ENCODE results near the gene TEDC2. TPM values are rescaled to one million over a fixed set of nuclear protein-coding genes. Genes with fewer than 3 reads are reported as not detected.

The TEDC2 gene
- total RNA-seq, 1 experiment from 2014 or later, result 45.4 TPM

- Histone ChIP-seq H2BK120ac (ENCODE audit: low read depth, low read length, poor library complexity, severe bottlenecking) (no peak overlapping the region), H3K14ac (ENCODE audit: insufficient read depth, low read length) (no peak overlapping the region), H3K56ac (ENCODE audit: insufficient read length, low read depth, low read length) (no peak overlapping the region), H3K4me1 (ENCODE audit: insufficient read depth, low read length) (no peaks in the 10 kb centered on the region), H2AK5ac (ENCODE audit: insufficient read length, low read length) (no peak overlapping the region), H4K5ac (ENCODE audit: insufficient read length, low read depth, low read length) (no peak overlapping the region), H2AFZ (ENCODE audit: low read length) (no peak overlapping the region), H2BK5ac (ENCODE audit: insufficient read length, low read length) (no peak overlapping the region), H2BK15ac (ENCODE audit: low read depth, low read length) (no peak overlapping the region), H3K79me2 (ENCODE audit: insufficient read depth, low read length) (peaks cover 3% of the 10 kb centered on the region), H3K23me2 (ENCODE audit: insufficient read length, low read depth, low read length, poor library complexity, severe bottlenecking) (peaks cover 15% of the 10 kb centered on the region), H3K23ac (ENCODE audit: insufficient read length, low read depth, low read length) (no peak overlapping the region), H3K79me1 (ENCODE audit: insufficient read depth, low read depth, low read length, poor library complexity, severe bottlenecking) (peaks cover 9% of the 10 kb centered on the region), H3T11ph (ENCODE audit: low read length) (no peak overlapping the region), H3K18ac (ENCODE audit: insufficient read length, low read depth, low read length) (no peak overlapping the region), H3K27me3 (ENCODE audit: insufficient read depth, low read length) (no peaks in the 10 kb centered on the region; the same call in 1 of the 2 replicates), H3K4me2 (ENCODE audit: insufficient read depth, insufficient read length, low read length) (peak overlapping the region; percentile 84), H4K91ac (ENCODE audit: insufficient read length, low read depth, low read length) (no peak overlapping the region), H2BK20ac (ENCODE audit: low read depth, low read length, poor library complexity, severe bottlenecking) (no peak overlapping the region), H3K4ac (ENCODE audit: low read depth, low read length) (no peak overlapping the region), H3K9ac (ENCODE audit: extremely low read depth, insufficient read length, low read length) (peak overlapping the region; percentile 20), H4K8ac (replicated peaks; ENCODE audit: insufficient read length, low read depth, low read length) (no peak overlapping the region), H3K9me3 (ENCODE audit: control insufficient read depth, low read depth, low read length) (no peaks in the 10 kb centered on the region), H4K20me1 (ENCODE audit: control insufficient read depth, insufficient read depth, insufficient read length) (no peaks in the 10 kb centered on the region), H2BK12ac (ENCODE audit: insufficient read length, low read depth, low read length) (no peak overlapping the region), H3K27ac (ENCODE audit: insufficient read length, low read depth, low read length) (no peak overlapping the region)
- Mint-ChIP-seq H3K36me3 (ENCODE audit: insufficient read depth in 1 of 3, low read depth in 3 of 3) (peaks cover 27 to 39% (median 39%) of the 10 kb centered on the region in 3 experiments; a peak in 6 of 7 replicates), H3K27me3 (ENCODE audit: low read depth) (peaks cover 8% of the 10 kb centered on the region; the same call in 1 of the 2 replicates), H3K4me3 (peak overlapping the region; percentile 90 to 97), H3K4me1 (peaks cover 25 to 26% of the 10 kb centered on the region in 2 experiments), H3K27ac (peak overlapping the region in 1 of 3 experiments; percentile 78; a peak in 3 of 7 replicates), H3K9me3 (no peaks in the 10 kb centered on the region)
- no peak for TF ChIP-seq CTCF (conservative IDR thresholded peaks at IDR 0.05)
- no CpG with 5 or more reads among the region's 46 CpGs for WGBS (ENCODE audit: extremely low coverage, insufficient read length, low lambda C conversion rate)
- DNase-seq, result no peak
Observed at GRCh38 chr16:2429771-2430663, 29.9 kb upstream of the TEDC2 start.

Measured in H9 (cell line).